A549 (cell line): ENCODE results near the gene HOATZ. TPM values are rescaled to one million over a fixed set of nuclear protein-coding genes. Genes with fewer than 3 reads are reported as not detected.

Experiments
- ATAC-seq, 2 experiments: fragments of 200-7000 bp in 1 of 2; fragments of >200 bp in 1 of 2; cut with Nextera tagmentation in 1 of 2; cut with Tn5 transposase in 1 of 2; 3 replicates each; pipeline versions ENCODE4 v1.8.0 to v1.9.1; 2018 to 2020; ENCODE audit warnings: mild to moderate bottlenecking in 1 of 2, moderate library complexity in 1 of 2
- CTCF ChIA-PET: fragments of 300-600 bp; sonication (Branson Sonifier 250); formaldehyde crosslinking; extraction: SDS; loops from one replicate; lab custom pipeline; 2021; ENCODE audit warnings: antibody characterized with exemption, inconsistent platforms; lab: Yijun Ruan, JAX
- POLR2A ChIA-PET: fragments of 350-600 bp; formaldehyde crosslinking; extraction: SDS; loops from one replicate; lab custom pipeline; 2021; ENCODE audit warnings: antibody characterized with exemption, inconsistent platforms; lab: Yijun Ruan, JAX
- DNase-seq, 2 experiments: peaks; one replicate each; pipeline versions ENCODE4 v3.0.0 to v3.0.0-alpha.2; 2011 to 2016; ENCODE audit warnings: low read depth in 1 of 2, low spot score in 1 of 2
- FAIRE-seq: peaks from 2 replicates; lab custom pipeline; 2011; peaks lifted over from hg19 to GRCh38; lab: Jason Lieb, UNC
- H3K27ac ChIP-seq, 2 experiments: fragments of >200 bp; sonication (Bioruptor Twin); formaldehyde crosslinking; 3 replicates each; pipeline ENCODE4 v1.5.1; 2016 to 2017
- H3K4me1 ChIP-seq: fragments of >200 bp; sonication (Bioruptor Twin); formaldehyde crosslinking; 3 replicates; pipeline ENCODE4 v1.6.1; 2016
- H3K4me2 ChIP-seq: fragments of >200 bp; sonication (Bioruptor Twin); formaldehyde crosslinking; 3 replicates; pipeline ENCODE4 v1.6.1; 2016
- H3K4me3 ChIP-seq: fragments of >200 bp; sonication (Bioruptor Twin); formaldehyde crosslinking; 3 replicates; pipeline ENCODE4 v1.5.1; 2016
- H3K9me3 ChIP-seq: fragments of >200 bp; sonication (Bioruptor Twin); formaldehyde crosslinking; 3 replicates; pipeline ENCODE4 v1.6.1; 2016
- ATOH8 ChIP-seq: fragments of 250-450 bp; sonication (Bioruptor Pico); IDR thresholded peaks from 2 replicates; pipeline ENCODE4 v1.5.0; 2020; ENCODE audit warnings: low read depth, mild to moderate bottlenecking, moderate library complexity
- BCL3 ChIP-seq: fragments of >200 bp; sonication (Bioruptor Twin); formaldehyde crosslinking; IDR thresholded peaks from 3 replicates; pipeline ENCODE4 v1.6.1; 2016
- CBX2 ChIP-seq: fragments of 200-600 bp; sonication (generic); IDR thresholded peaks from 2 replicates; pipeline ENCODE4 v1.6.1; 2016; ENCODE audit warnings: low read depth, mild to moderate bottlenecking, borderline replicate concordance
- CEBPB ChIP-seq, 2 experiments: fragments of >200 bp in 1 of 2; sonication (Bioruptor Twin) in 1 of 2; formaldehyde crosslinking in 1 of 2; IDR thresholded peaks; 2 replicates each; pipeline ENCODE4 v1.6.1; 2012 to 2016
- CHD4 ChIP-seq: fragments of 200-600 bp; sonication (generic); IDR thresholded peaks from 2 replicates; pipeline ENCODE4 v1.6.1; 2016; ENCODE audit warnings: antibody characterized with exemption, mild to moderate bottlenecking, borderline replicate concordance
- EHMT2 ChIP-seq: fragments of 200-600 bp; sonication (generic); IDR thresholded peaks from 2 replicates; pipeline ENCODE4 v1.6.1; 2016; ENCODE audit warnings: antibody characterized with exemption, low read depth, mild to moderate bottlenecking, moderate library complexity
- FOXS1 ChIP-seq: fragments of 250-450 bp; sonication (Bioruptor Pico); IDR thresholded peaks from 2 replicates; pipeline ENCODE4 v1.5.0; 2020; ENCODE audit warnings: mild to moderate bottlenecking, moderate library complexity
- HMGXB4 ChIP-seq: fragments of 250-450 bp; sonication (Bioruptor Pico); IDR thresholded peaks from 2 replicates; pipeline ENCODE4 v1.5.0; 2021; ENCODE audit warnings: mild to moderate bottlenecking, moderate library complexity, borderline replicate concordance
- HOXA7 ChIP-seq: fragments of 250-450 bp; sonication (Bioruptor Pico); IDR thresholded peaks from 2 replicates; pipeline ENCODE4 v1.5.0; 2020; ENCODE audit warnings: mild to moderate bottlenecking, moderate library complexity
- JUN ChIP-seq, 2 experiments: fragments of >200 bp; sonication (Bioruptor Twin); formaldehyde crosslinking; IDR thresholded peaks; 2 replicates in 1 of 2; 3 replicates in 1 of 2; pipeline ENCODE4 v1.6.1; 2016 to 2017
- JUNB ChIP-seq: fragments of >200 bp; sonication (Bioruptor Twin); formaldehyde crosslinking; IDR thresholded peaks from 2 replicates; pipeline ENCODE4 v1.6.1; 2016
- KDM1A ChIP-seq: fragments of 200-600 bp; sonication (generic); IDR thresholded peaks from 2 replicates; pipeline ENCODE4 v1.6.1; 2016; ENCODE audit warnings: low read depth, mild to moderate bottlenecking
- MAFK ChIP-seq: fragments of 450-650 bp; IDR thresholded peaks from 2 replicates; pipeline ENCODE4 v1.6.1; 2014; ENCODE audit not compliant: partially characterized antibody
- MAZ ChIP-seq: fragments of 150-350 bp; IDR thresholded peaks from 2 replicates; pipeline ENCODE4 v1.6.1; 2014; ENCODE audit warnings: antibody characterized with exemption, low read depth, low read length, borderline replicate concordance
- MYC ChIP-seq: IDR thresholded peaks from 2 replicates; pipeline ENCODE4 v1.6.1; 2012; ENCODE audit warnings: mild to moderate bottlenecking, inconsistent platforms, low read length, improper control_type of control experiment, borderline replicate concordance
- NFE2L2 ChIP-seq: fragments of 150-350 bp; conservative IDR thresholded peaks from 2 replicates; pipeline ENCODE4 v1.6.1; 2014; ENCODE audit warnings: low read length
- POLR2A ChIP-seq: IDR thresholded peaks from 2 replicates; pipeline ENCODE4 v1.6.1; 2012; ENCODE audit warnings: mild to moderate bottlenecking, low read length
- REST ChIP-seq: fragments of 200-600 bp; sonication (generic); IDR thresholded peaks from 2 replicates; pipeline ENCODE4 v1.6.1; 2016; ENCODE audit warnings: antibody characterized with exemption, mild to moderate bottlenecking, moderate library complexity
- RFX5 ChIP-seq: fragments of 450-650 bp; IDR thresholded peaks from 2 replicates; pipeline ENCODE4 v1.7.1; 2014; ENCODE audit warnings: antibody characterized with exemption, mild to moderate bottlenecking, moderate library complexity
- RNF2 ChIP-seq: fragments of 200-600 bp; sonication (generic); IDR thresholded peaks from 2 replicates; pipeline ENCODE4 v1.6.1; 2016; ENCODE audit warnings: low read depth, mild to moderate bottlenecking, antibody characterized with exemption, moderate library complexity, borderline replicate concordance
- SREBF2 ChIP-seq: fragments of 450-650 bp; IDR thresholded peaks from 2 replicates; pipeline ENCODE4 v1.6.1; 2014; ENCODE audit warnings: mild to moderate bottlenecking, moderate library complexity
- ZC3H11A ChIP-seq: fragments of 450-650 bp; IDR thresholded peaks from 2 replicates; pipeline ENCODE4 v1.6.1; 2014; ENCODE audit warnings: antibody characterized with exemption, mild to moderate bottlenecking
- WGBS: methylation state at CpG from one replicate; pipeline ENCODE4 v1.1.6; 2017; ENCODE audit errors: missing lambda C conversion rate; 5-methylcytosine and 5-hydroxymethylcytosine counted together
- polyA plus RNA-seq, 4 experiments: library from polyadenylated mRNA; depleted of rRNA in 3 of 4; stranded (reverse); fragments of >200 nt; fragmentation: RNase III in 1 of 4; extraction: RNeasy Plus Mini Kit Qiagen cat#74134 plus additional on column Dnase treatment in 1 of 4; gene quantifications; 2 replicates in 3 of 4; 3 replicates in 1 of 4; pipeline ENCODE4 v1.2.3, GENCODE V29; 2011 to 2017
- TF ChIP-seq, protein P1 (sequence below): fragments of 450-650 bp; IDR thresholded peaks from 2 replicates; pipeline ENCODE4 v1.6.1; 2014; ENCODE audit warnings: antibody characterized with exemption
- TF ChIP-seq, protein P2 (sequence below): IDR thresholded peaks from 2 replicates; pipeline ENCODE4 v1.6.1; 2012; ENCODE audit warnings: low read depth, borderline replicate concordance
- TF ChIP-seq, protein P3 (sequence below): IDR thresholded peaks from 2 replicates; pipeline ENCODE4 v1.6.1; 2012
- TF ChIP-seq, protein P4 (sequence below): fragments of 150-350 bp; IDR thresholded peaks from 2 replicates; pipeline ENCODE4 v1.6.1; 2014; ENCODE audit warnings: low read depth, mild to moderate bottlenecking, low read length

The HOATZ gene
- polyA plus RNA-seq, 2 of the 4 experiments (the other 2 are of a cell fraction): not detected

DNA sequence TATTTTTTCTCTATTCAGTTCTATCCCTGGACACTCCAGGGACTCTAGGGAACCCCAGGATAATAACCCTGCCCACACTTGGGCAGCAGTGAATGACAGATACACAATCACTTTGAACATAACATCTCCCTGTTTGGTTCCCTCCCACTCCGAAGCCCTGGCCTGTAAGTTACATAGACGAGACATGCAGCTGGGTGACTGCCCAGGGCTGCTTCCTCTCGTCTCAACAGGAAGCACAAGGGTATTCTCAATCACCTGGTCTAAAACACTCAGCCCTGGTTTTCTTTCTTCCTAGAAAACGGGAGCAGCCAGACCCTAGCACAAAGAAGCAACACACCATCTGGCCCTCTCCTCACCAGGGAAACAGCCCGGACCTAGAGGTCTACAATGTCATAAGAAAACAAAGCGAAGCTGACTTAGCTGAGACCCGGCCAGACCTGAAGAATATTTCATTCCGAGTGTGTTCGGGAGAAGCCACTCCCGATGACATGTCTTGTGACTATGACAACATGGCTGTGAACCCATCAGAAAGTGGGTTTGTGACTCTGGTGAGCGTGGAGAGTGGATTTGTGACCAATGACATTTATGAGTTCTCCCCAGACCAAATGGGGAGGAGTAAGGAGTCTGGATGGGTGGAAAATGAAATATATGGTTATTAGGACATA is 45.4 kb downstream of the HOATZ start:
- WGBS: 86% methylated on average over 11 of the region's 11 CpGs
- peaks cover 40% of the 10 kb centered on the region for H3K4me1 ChIP-seq
- CTCF ChIA-PET: interaction anchor here (2.2 kb wide), 1 partner anchor 218 kb away, joined by 5 read pairs; no protein-coding TSS in a partner anchor
- no peak for TF ChIP-seq HOXA7 (CRISPR knock-in tag)
- no peak for TF ChIP-seq POLR2A
- no peak for TF ChIP-seq EHMT2
- no peak for TF ChIP-seq NFE2L2
- no peak for TF ChIP-seq ZC3H11A
- TF ChIP-seq, protein P1, sequence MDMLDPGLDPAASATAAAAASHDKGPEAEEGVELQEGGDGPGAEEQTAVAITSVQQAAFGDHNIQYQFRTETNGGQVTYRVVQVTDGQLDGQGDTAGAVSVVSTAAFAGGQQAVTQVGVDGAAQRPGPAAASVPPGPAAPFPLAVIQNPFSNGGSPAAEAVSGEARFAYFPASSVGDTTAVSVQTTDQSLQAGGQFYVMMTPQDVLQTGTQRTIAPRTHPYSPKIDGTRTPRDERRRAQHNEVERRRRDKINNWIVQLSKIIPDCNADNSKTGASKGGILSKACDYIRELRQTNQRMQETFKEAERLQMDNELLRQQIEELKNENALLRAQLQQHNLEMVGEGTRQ: no peak
- TF ChIP-seq KDM1A: no peak
- TF ChIP-seq SREBF2: no peak
- no peak for TF ChIP-seq BCL3
- no peak for TF ChIP-seq RNF2
- TF ChIP-seq MAZ: no peak
- TF ChIP-seq, protein P2, sequence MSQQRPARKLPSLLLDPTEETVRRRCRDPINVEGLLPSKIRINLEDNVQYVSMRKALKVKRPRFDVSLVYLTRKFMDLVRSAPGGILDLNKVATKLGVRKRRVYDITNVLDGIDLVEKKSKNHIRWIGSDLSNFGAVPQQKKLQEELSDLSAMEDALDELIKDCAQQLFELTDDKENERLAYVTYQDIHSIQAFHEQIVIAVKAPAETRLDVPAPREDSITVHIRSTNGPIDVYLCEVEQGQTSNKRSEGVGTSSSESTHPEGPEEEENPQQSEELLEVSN: no peak
- no peak for TF ChIP-seq CBX2
- TF ChIP-seq MYC: no peak
- TF ChIP-seq HMGXB4 (CRISPR knock-in tag): no peak
- TF ChIP-seq, protein P3, sequence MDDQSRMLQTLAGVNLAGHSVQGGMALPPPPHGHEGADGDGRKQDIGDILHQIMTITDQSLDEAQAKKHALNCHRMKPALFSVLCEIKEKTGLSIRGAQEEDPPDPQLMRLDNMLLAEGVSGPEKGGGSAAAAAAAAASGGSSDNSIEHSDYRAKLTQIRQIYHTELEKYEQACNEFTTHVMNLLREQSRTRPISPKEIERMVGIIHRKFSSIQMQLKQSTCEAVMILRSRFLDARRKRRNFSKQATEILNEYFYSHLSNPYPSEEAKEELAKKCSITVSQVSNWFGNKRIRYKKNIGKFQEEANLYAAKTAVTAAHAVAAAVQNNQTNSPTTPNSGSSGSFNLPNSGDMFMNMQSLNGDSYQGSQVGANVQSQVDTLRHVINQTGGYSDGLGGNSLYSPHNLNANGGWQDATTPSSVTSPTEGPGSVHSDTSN: no peak
- TF ChIP-seq ATOH8 (CRISPR knock-in tag): no peak
- TF ChIP-seq FOXS1 (CRISPR knock-in tag): no peak
- TF ChIP-seq MAFK: no peak
- no peak for TF ChIP-seq JUN (IDR thresholded peaks at IDR 0.05)
- no peak for DNase-seq
- no peak overlapping the region for H3K4me3 ChIP-seq
- no peak for ATAC-seq
- H3K4me2 ChIP-seq: no peak overlapping the region
- peaks cover 12% of the 10 kb centered on the region; the same call in 2 of the 3 replicates for H3K9me3 ChIP-seq
- no peak for FAIRE-seq
- H3K27ac ChIP-seq: peak overlapping the region in 1 of 2 experiments; percentile 61; a peak in 2 of 6 replicates
- POLR2A ChIA-PET: no interaction called here

DNA sequence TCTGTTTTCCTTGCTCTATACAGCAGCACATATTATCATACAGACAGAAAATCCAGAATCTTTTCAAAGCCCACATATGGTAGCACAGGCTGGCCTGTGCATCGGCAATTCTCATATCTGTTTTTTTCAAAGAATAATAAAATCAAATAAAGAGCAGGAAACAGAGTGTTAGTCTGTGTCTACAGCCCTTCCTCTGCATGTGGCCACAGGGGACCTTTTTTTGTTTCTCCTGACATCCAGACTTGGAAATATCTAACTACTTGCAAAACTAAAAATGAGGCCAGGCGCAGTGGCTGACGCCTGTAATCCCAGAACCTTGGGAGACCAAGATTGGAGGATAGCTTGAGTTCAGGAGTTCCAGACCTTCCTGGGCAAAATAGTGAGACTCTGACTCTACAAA is 46.2 kb downstream of the HOATZ start:
- Histone ChIP-seq H3K27ac (peak overlapping the region; percentile 48 to 61; a peak in 4 of 6 replicates), H3K4me3 (no peak overlapping the region), H3K4me2 (no peak overlapping the region; the same call in 2 of the 3 replicates), H3K9me3 (peaks cover 10% of the 10 kb centered on the region; the same call in 2 of the 3 replicates), H3K4me1 (peaks cover 40% of the 10 kb centered on the region)
- no peak for DNase-seq
- POLR2A ChIA-PET: no interaction called here
- no peak for ATAC-seq
- no peak for FAIRE-seq
- WGBS: 96% methylated on average over 3 of the region's 3 CpGs
- CTCF ChIA-PET: interaction anchor here (0.6 to 2.7 kb wide), 3 partner anchors 41 to 217 kb away, joined by 4 to 7 read pairs (median 5); no protein-coding TSS in a partner anchor
- TF ChIP-seq JUNB (no peak), HOXA7 (CRISPR knock-in tag) (no peak), CEBPB (IDR thresholded peaks at IDR 0.05) (no peak), REST (no peak), RFX5 (no peak), CHD4 (no peak)
- TF ChIP-seq, protein P4, sequence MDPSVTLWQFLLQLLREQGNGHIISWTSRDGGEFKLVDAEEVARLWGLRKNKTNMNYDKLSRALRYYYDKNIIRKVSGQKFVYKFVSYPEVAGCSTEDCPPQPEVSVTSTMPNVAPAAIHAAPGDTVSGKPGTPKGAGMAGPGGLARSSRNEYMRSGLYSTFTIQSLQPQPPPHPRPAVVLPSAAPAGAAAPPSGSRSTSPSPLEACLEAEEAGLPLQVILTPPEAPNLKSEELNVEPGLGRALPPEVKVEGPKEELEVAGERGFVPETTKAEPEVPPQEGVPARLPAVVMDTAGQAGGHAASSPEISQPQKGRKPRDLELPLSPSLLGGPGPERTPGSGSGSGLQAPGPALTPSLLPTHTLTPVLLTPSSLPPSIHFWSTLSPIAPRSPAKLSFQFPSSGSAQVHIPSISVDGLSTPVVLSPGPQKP: no peak
